Esophagus squamous epithelium (tissue), 5 donors: Measurements from ENCODE around the gene MOCOS. TPM values are rescaled to one million over a fixed set of nuclear protein-coding genes. Genes with fewer than 3 reads are reported as not detected.

ENCODE experiments used
- DNase-seq: peaks from one replicate; lab custom pipeline; 2025; lab: John Stamatoyannopoulos, UW
- H3K27ac ChIP-seq, 4 donors: fragments of 200-600 bp; sonication (generic); one replicate each; pipeline ENCODE4 v1.5.1; 2016 to 2019; ENCODE audit warnings: mild to moderate bottlenecking in 1 of 4
- H3K27me3 ChIP-seq, 4 donors: fragments of 200-600 bp; sonication (generic); 1 replicate in 3 of 4; 2 replicates in 1 of 4; pipeline versions ENCODE4 v1.5.1 to v1.6.0; 2017 to 2021; ENCODE audit warnings: antibody characterized with exemption in 1 of 4
- H3K36me3 ChIP-seq, 3 donors: fragments of 200-600 bp; sonication (generic); one replicate each; pipeline ENCODE4 v1.5.1; 2016 to 2019
- H3K4me1 ChIP-seq, 3 donors: fragments of 200-600 bp; sonication (generic); one replicate each; pipeline ENCODE4 v1.5.1; 2017 to 2019
- H3K4me3 ChIP-seq, 4 donors: fragments of 200-600 bp; sonication (generic); 1 replicate in 3 of 4; 2 replicates in 1 of 4; pipeline ENCODE4 v1.5.1; 2016 to 2019; ENCODE audit warnings: mild to moderate bottlenecking in 2 of 4, moderate library complexity in 1 of 4
- H3K9me3 ChIP-seq, 3 donors: fragments of 200-600 bp; sonication (generic); one replicate each; pipeline ENCODE4 v1.5.1; 2016 to 2019
- CTCF ChIP-seq, 6 experiments: fragments of 450-650 bp in 4 of 6; fragments of 200-600 bp in 2 of 6; sonication (generic) in 2 of 6; IDR thresholded peaks; one replicate each; pipeline ENCODE4 v1.5.1; 2016 to 2019; ENCODE audit warnings: antibody characterized with exemption in 6 of 6, mild to moderate bottlenecking in 4 of 6, moderate library complexity in 4 of 6
- POLR2A ChIP-seq, 4 donors: fragments of 450-650 bp; IDR thresholded peaks; one replicate each; pipeline ENCODE4 v1.6.1; 2017; ENCODE audit warnings: antibody characterized with exemption in 4 of 4, mild to moderate bottlenecking in 4 of 4, moderate library complexity in 3 of 4
- WGBS, 2 donors: methylation state at CpG; one replicate each; pipeline ENCODE4 v1.1.5; 2018; 5-methylcytosine and 5-hydroxymethylcytosine counted together
- intact Hi-C: fragments of 100-400 bp; cut with DNase I; formaldehyde crosslinking; loops from one replicate; pipeline ENCODE4 v1.15.0; 2022
- total RNA-seq, 4 donors: library from RNA; depleted of rRNA; stranded (reverse); fragments of >200 nt; gene quantifications; one replicate each; pipeline ENCODE4 v1.1.0, GENCODE V29; 2016
- donor health status: DM: yes; HTN: yes; CAD: no.

The MOCOS gene
- total RNA-seq, 4 donors from 2014 or later, result 4.4 to 11.8 (median 7.0) TPM

GRCh38 chr18:36309436-36310391, 122.4 kb downstream of the MOCOS start:
- no peaks in the 10 kb centered on the region for H3K9me3 ChIP-seq
- H3K27me3 ChIP-seq, result no peaks in the 10 kb centered on the region
- peak overlapping the region in 2 of 4 donors; percentile 0 to 11 for H3K27ac ChIP-seq
- WGBS, 2 donors, result 47 to 57% methylated on average over 4 to 6 of the region's 11 CpGs
- no peak for TF ChIP-seq POLR2A (IDR thresholded peaks at IDR 0.05)
- TF ChIP-seq CTCF (IDR thresholded peaks at IDR 0.05), result no peak
- peaks cover 0 to 19% (median 7%) of the 10 kb centered on the region in 3 donors for H3K4me1 ChIP-seq
- no peak for DNase-seq
- no peaks in the 10 kb centered on the region for H3K36me3 ChIP-seq
- H3K4me3 ChIP-seq, result no peak overlapping the region
- intact Hi-C loops, result loop anchor here (10.0 kb wide), 2 partner anchors 55 to 95 kb away; no protein-coding TSS in a partner anchor

GRCh38 chr18:36311026-36311570, 123.8 kb downstream of the MOCOS start:
- 81 to 93% methylated on average over 3 to 5 of the region's 5 CpGs for WGBS, 2 donors
- TF ChIP-seq POLR2A (IDR thresholded peaks at IDR 0.05) (no peak), CTCF (IDR thresholded peaks at IDR 0.05) (no peak)
- DNase-seq, result no peak
- H3K9me3 ChIP-seq, result no peaks in the 10 kb centered on the region
- no peaks in the 10 kb centered on the region for H3K27me3 ChIP-seq
- H3K27ac ChIP-seq, result no peak overlapping the region
- intact Hi-C loops, result no loop called here
- H3K4me1 ChIP-seq, result peaks cover 5 to 33% (median 15%) of the 10 kb centered on the region in 3 donors
- H3K36me3 ChIP-seq, result no peaks in the 10 kb centered on the region
- no peak overlapping the region for H3K4me3 ChIP-seq

- DNase-seq, result no peak
- H3K4me3 ChIP-seq, result no peak overlapping the region
- H3K9me3 ChIP-seq, result no peaks in the 10 kb centered on the region
- intact Hi-C loops, result no loop called here
- H3K27ac ChIP-seq, result no peak overlapping the region
- H3K4me1 ChIP-seq, result peaks cover 5 to 34% (median 16%) of the 10 kb centered on the region in 3 donors
- H3K36me3 ChIP-seq, result no peaks in the 10 kb centered on the region
- TF ChIP-seq POLR2A (IDR thresholded peaks at IDR 0.05), result no peak
- TF ChIP-seq CTCF (IDR thresholded peaks at IDR 0.05), result no peak
- 61 to 97% methylated on average over 2 of the region's 2 CpGs for WGBS, 2 donors
- no peaks in the 10 kb centered on the region for H3K27me3 ChIP-seq
Observed at GRCh38 chr18:36312806-36313395, 125.6 kb downstream of the MOCOS start.

- no peak for DNase-seq
- Histone ChIP-seq H3K27ac (no peak overlapping the region), H3K9me3 (peaks cover 0 to 5% (median 0%) of the 10 kb centered on the region in 3 donors), H3K36me3 (no peaks in the 10 kb centered on the region), H3K4me1 (peaks cover 5 to 30% (median 13%) of the 10 kb centered on the region in 3 donors), H3K4me3 (no peak overlapping the region), H3K27me3 (no peaks in the 10 kb centered on the region)
- intact Hi-C loops, result no loop called here
- WGBS, 2 donors, result 46 to 51% methylated on average over 4 of the region's 4 CpGs
- TF ChIP-seq CTCF (IDR thresholded peaks at IDR 0.05) (no peak), POLR2A (IDR thresholded peaks at IDR 0.05) (no peak)
Observed at GRCh38 chr18:36314098-36314497, 126.8 kb downstream of the MOCOS start.
